Measurements from ENCODE around the gene SEC24B. TPM values are rescaled to one million over a fixed set of nuclear protein-coding genes. Genes with fewer than 3 reads are reported as not detected.
"Not testable (repeated sequence)": the region's sequence is repeated elsewhere in the genome, so short reads cannot be mapped to it uniquely, and the experiment has no call there.

The SEC24B gene
- total and polyA plus RNA-seq, 9 donors: 17.2 to 40.7 (median 33.8) TPM

GRCh38 chr4:109441862-109442458, 8.3 kb downstream of the SEC24B start:
- intact Hi-C loops (cut with DNase I): no loop called here
- 85 to 95% (median 93%) methylated on average over 2 of the region's 2 CpGs for WGBS, 3 donors

GRCh38 chr4:109444182-109444844, 10.7 kb downstream of the SEC24B start:
- intact Hi-C loops (cut with DNase I): no loop called here
- no peaks in the 10 kb centered on the region for H3K36me3 ChIP-seq
- no peaks in the 10 kb centered on the region for H3K27me3 ChIP-seq
- TF ChIP-seq POLR2A (IDR thresholded peaks at IDR 0.05) (no peak), EP300 (IDR thresholded peaks at IDR 0.05) (no peak)
- TF ChIP-seq, protein P1, sequence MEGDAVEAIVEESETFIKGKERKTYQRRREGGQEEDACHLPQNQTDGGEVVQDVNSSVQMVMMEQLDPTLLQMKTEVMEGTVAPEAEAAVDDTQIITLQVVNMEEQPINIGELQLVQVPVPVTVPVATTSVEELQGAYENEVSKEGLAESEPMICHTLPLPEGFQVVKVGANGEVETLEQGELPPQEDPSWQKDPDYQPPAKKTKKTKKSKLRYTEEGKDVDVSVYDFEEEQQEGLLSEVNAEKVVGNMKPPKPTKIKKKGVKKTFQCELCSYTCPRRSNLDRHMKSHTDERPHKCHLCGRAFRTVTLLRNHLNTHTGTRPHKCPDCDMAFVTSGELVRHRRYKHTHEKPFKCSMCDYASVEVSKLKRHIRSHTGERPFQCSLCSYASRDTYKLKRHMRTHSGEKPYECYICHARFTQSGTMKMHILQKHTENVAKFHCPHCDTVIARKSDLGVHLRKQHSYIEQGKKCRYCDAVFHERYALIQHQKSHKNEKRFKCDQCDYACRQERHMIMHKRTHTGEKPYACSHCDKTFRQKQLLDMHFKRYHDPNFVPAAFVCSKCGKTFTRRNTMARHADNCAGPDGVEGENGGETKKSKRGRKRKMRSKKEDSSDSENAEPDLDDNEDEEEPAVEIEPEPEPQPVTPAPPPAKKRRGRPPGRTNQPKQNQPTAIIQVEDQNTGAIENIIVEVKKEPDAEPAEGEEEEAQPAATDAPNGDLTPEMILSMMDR (IDR thresholded peaks at IDR 0.05): no peak
- H3K9me3 ChIP-seq: no peaks in the 10 kb centered on the region
- no peak overlapping the region for H3K4me3 ChIP-seq
- H3K4me1 ChIP-seq (ENCODE audit: insufficient read depth): peaks cover 7% of the 10 kb centered on the region
- DNase-seq: no peak
- WGBS, 3 donors: 73 to 77% (median 73%) methylated on average over 2 of the region's 2 CpGs
- H3K27ac ChIP-seq: no peak overlapping the region

More at GRCh38 chr4:109441862-109442458, 8.3 kb downstream of the SEC24B start:
- H3K4me1 ChIP-seq (ENCODE audit: insufficient read depth): peaks cover 7% of the 10 kb centered on the region
- H3K27ac ChIP-seq: no peak overlapping the region
- H3K4me3 ChIP-seq: no peak overlapping the region
- no peaks in the 10 kb centered on the region for H3K27me3 ChIP-seq
- no peaks in the 10 kb centered on the region for H3K9me3 ChIP-seq
- DNase-seq: no peak
- TF ChIP-seq, protein P1 (IDR thresholded peaks at IDR 0.05): no peak
- TF ChIP-seq POLR2A (IDR thresholded peaks at IDR 0.05) (no peak), EP300 (IDR thresholded peaks at IDR 0.05) (no peak)
- no peaks in the 10 kb centered on the region for H3K36me3 ChIP-seq

GRCh38 chr4:109447278-109447677, 13.7 kb downstream of the SEC24B start:
- H3K4me1 ChIP-seq (ENCODE audit: insufficient read depth): peaks cover 3% of the 10 kb centered on the region
- no peak overlapping the region for H3K27ac ChIP-seq
- no peaks in the 10 kb centered on the region for H3K36me3 ChIP-seq
- H3K27me3 ChIP-seq: no peaks in the 10 kb centered on the region
- no peaks in the 10 kb centered on the region for H3K9me3 ChIP-seq
- no peak for DNase-seq
- TF ChIP-seq POLR2A (IDR thresholded peaks at IDR 0.05) (no peak), EP300 (IDR thresholded peaks at IDR 0.05) (no peak)
- TF ChIP-seq, protein P1 (IDR thresholded peaks at IDR 0.05): no peak
- no peak overlapping the region for H3K4me3 ChIP-seq
- intact Hi-C loops (cut with DNase I): no loop called here

GRCh38 chr4:109451544-109452273, 18.1 kb downstream of the SEC24B start:
- no peak overlapping the region for H3K4me3 ChIP-seq

DNA sequence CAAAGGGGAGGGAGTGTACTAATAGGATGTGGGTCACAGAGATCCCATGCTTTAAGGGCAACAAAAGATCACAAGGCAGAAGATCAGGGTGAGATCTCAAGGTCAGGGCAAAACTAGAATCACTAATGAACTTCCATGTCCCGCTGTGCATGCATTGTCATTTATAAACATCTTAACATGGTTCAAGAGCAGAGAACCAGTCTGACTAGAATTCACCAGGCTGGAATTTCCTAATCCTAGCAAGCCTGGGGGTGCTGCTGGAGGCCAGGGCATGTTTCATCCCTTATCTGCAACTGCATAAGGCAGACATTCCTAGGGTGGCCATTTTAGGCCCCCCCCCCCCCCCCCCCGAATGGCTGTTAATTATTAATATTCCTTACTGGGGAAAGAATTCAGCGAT, 19.5 kb downstream of the SEC24B start:
- H3K4me3 ChIP-seq; H3K27me3 ChIP-seq; intact Hi-C loops (cut with DNase I); H3K9me3 ChIP-seq; H3K4me1 ChIP-seq (ENCODE audit: insufficient read depth); H3K36me3 ChIP-seq; DNase-seq; H3K27ac ChIP-seq: not testable (repeated sequence)
- 95 to 97% (median 95%) methylated on average over 3 of the region's 3 CpGs for WGBS, 3 donors

More at GRCh38 chr4:109451544-109452273, 18.1 kb downstream of the SEC24B start:
- Histone ChIP-seq H3K27me3 (no peaks in the 10 kb centered on the region), H3K9me3 (no peaks in the 10 kb centered on the region), H3K27ac (no peak overlapping the region), H3K4me1 (ENCODE audit: insufficient read depth) (peaks cover 3% of the 10 kb centered on the region), H3K36me3 (no peaks in the 10 kb centered on the region)
- no peak for DNase-seq
- no peak for TF ChIP-seq POLR2A (IDR thresholded peaks at IDR 0.05)
- TF ChIP-seq, protein P1 (IDR thresholded peaks at IDR 0.05): no peak
- TF ChIP-seq EP300 (IDR thresholded peaks at IDR 0.05): no peak
- 95 to 97% (median 96%) methylated on average over 3 of the region's 3 CpGs for WGBS, 3 donors
- intact Hi-C loops (cut with DNase I): no loop called here

Measured in ovary (tissue), 9 donors.